NCI-H524 treated with DMSO at 0.1 percent for 48 hours (cell line): ENCODE results near the gene FATE1.
"Not testable (repeated sequence)": the region's sequence is repeated elsewhere in the genome, so short reads cannot be mapped to it uniquely, and the experiment has no call there.

Experiments used
- DNase-seq: peaks from one replicate; lab custom pipeline; 2025; lab: John Stamatoyannopoulos, UW

FATE1 gene, protein sequence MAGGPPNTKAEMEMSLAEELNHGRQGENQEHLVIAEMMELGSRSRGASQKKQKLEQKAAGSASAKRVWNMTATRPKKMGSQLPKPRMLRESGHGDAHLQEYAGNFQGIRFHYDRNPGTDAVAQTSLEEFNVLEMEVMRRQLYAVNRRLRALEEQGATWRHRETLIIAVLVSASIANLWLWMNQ

DNA sequence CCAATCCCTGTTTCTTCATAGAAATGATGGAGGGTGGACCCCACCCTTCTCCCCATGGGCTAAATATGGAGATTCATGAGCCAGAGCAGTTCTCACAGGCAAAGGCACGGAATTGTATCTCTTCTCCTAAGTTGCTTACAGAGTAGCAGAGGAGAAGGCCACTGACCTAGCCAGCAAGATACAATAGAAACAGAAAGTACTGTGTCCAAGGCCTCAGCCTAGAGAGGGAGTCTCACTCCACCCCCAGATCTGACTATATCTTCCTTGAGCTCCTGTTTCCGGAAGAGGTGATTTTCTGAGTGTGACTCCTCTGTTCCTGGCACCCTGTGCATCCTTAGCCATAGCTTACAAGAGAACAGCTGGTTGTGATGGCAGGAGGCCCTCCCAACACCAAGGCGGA is at the start of gene FATE1:
FATE1 (plus strand) TSS at position 284 of the 400 bp plus-strand sequence; CDS start at position 369, 85 bp downstream.
- no peak for DNase-seq

DNA sequence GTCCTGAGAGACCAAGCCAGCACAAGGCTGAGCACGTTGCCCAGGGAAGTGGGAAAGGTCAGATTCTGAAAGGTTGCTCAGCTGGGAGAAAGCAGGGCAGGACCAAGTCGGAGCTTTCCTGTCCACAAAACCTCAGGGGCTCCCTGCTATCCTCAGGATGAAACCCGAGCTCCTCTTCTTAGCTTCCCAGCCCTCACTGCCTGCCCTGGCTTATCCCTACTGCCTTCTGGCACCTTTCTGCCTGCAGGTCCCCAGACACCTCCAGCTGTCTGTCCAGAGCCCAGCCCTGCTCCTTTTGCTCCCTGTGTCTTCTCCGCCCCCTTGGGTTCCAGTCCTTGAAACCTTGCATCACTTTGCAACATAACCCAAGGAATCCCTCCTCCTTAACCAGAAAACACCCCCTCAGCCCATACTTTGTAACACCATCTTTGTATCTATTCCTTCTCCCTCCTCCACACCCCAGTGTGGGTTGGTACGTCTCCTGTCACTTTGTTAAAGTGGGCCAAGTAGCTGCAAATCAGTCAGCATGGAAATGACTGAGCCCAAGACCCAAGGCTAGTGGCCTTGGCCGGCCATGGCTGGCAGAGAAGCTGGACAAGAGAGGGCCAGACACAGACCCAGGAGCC is 40.6 kb upstream of the FATE1 start:
- DNase-seq: no peak

DNA sequence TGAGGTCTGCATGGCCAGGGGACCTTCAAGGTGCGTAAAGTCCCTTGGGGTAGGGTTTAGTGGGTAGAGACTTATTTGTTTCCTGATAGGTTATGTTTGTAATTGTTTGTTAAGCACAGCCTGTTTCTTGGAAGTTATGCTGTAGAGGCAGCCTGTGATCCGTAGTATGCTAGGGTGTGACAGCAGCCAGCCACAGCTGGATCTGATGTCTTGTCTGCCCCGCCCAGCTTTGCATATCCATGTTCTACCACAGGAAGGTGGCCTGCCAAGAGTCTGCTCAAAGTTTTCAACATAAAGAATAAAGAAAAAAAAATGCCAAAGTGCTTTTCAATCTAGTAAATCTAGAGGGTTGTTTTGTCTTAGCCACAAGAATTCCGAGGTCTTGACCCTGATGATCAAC is 39.6 kb upstream of the FATE1 start:
- DNase-seq: no peak

DNA sequence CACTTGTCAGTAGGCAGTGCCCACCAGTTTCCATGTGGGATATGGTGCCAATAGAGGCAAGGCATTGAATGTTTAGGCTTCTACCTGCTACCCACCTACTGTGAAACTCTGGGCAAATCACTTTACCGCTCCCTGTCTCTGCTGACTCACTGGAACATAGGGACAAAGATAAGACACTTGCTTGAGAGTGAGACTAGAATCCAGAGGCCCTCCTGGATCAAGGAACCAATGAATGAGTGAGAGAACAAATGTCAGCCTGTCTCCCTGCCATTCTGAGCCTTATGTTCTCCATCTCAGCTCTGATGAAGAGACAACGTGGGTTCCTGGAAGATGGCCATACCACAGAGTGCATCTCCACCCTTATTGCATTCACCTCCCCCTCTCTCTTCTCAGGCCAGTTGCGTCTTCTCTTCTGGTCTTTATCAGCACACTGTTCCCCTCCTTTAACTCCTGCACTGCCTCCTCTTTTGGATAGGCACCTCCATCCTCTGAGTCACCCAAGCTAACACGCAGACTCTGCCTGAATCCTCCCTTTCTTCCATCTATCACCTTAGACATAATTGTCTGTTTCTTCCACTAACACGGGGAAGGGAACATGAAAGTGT is 35.9 kb upstream of the FATE1 start:
- no peak for DNase-seq

DNA sequence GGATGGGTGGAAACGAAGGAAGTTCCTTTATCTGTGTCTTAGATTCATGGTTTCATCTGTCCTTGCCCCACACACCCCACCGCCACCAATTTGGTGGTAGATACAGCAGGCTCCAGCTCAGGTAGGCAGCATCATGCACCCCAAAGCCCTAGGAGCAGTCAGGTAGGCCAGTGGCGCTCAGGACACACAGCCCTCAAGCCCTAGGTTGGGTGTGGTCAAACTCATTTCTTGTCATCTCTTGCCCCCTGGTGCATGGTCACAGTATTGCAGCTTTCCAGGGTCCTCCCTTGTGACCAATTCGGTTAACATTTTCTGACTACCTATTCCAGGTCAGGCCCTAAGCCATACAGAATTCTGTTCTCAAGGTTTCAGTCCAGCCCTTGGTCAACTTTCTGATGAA is 35.0 kb upstream of the FATE1 start:
- DNase-seq: no peak

DNA sequence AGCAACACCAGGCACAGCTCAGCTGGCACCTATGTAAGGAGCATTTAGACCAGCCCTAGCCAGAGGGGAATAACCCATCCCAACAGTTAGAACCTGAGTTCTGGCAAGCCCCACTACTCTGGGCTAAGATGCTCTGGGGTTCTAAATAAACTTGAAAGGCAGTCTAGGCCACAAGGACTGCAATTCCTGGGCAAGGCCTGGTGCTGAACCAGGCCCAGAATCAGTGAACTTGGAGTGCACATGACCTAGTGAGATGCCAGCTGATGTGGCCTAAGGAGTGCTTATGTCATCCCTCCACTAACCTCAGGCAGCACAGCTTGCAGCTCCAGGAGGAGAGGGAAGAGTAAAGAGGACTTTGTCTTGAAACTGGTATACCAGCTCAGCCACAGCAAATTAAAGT is 28.2 kb upstream of the FATE1 start:
- no peak for DNase-seq

DNA sequence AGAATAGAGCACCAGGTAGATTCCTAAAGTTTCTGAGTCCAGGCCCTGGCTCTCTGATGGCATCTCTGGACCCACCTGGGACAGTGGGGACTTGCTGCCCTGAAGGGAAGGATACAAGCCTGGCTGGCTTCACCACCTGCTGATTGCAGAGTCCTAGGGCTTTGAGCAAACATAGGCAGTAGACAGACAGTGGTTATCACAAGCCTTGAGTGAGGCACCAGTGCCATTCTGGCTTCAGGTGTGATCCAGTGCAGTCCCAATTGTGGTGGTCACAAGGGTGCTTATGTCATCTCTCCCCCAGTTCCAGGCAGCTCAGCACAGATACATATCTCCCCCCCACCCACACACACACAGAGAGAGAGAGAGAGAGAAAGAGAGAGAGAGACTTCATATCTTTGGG is 27.1 kb upstream of the FATE1 start:
- no peak for DNase-seq

DNA sequence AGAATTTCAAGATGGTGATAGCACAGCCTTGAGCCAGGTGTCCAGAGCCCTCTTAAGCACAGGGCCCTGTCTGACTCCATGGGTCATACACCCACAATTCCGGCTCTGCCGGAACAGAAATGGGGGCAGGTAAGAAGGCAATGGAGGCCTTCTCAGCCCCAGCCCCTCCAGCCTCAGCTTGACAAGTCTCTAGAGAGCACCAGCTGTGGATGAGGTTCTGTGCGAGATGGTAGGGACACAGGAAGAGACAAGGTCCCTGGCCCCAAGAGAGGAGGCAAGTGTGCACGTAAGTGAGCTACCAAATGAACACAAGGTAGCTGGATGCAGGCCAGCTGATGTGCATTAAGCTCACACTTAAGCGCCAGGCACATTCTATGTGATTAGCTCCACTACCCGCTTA is 23.0 kb upstream of the FATE1 start:
- DNase-seq: no peak

DNA sequence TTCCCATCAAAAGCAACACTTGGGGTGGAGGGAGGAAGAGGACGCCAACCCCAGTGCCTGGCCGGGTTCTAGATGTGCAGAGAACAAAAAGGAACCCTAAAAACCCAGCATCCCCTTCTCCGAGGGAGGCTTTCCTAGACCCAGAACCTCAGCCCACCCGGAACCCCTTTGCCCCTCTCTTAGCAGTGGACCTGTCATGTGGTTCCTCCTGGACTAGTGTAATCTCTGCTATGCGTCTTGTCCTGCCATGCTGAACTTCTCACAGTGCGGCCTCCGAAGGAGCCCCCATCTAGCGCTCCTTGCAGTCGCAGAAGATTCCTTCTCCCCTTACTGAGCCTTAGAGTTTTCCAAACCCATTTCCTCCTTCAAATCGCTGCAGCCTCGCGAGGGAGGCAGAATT is 21.7 kb upstream of the FATE1 start:
- no peak for DNase-seq

DNA sequence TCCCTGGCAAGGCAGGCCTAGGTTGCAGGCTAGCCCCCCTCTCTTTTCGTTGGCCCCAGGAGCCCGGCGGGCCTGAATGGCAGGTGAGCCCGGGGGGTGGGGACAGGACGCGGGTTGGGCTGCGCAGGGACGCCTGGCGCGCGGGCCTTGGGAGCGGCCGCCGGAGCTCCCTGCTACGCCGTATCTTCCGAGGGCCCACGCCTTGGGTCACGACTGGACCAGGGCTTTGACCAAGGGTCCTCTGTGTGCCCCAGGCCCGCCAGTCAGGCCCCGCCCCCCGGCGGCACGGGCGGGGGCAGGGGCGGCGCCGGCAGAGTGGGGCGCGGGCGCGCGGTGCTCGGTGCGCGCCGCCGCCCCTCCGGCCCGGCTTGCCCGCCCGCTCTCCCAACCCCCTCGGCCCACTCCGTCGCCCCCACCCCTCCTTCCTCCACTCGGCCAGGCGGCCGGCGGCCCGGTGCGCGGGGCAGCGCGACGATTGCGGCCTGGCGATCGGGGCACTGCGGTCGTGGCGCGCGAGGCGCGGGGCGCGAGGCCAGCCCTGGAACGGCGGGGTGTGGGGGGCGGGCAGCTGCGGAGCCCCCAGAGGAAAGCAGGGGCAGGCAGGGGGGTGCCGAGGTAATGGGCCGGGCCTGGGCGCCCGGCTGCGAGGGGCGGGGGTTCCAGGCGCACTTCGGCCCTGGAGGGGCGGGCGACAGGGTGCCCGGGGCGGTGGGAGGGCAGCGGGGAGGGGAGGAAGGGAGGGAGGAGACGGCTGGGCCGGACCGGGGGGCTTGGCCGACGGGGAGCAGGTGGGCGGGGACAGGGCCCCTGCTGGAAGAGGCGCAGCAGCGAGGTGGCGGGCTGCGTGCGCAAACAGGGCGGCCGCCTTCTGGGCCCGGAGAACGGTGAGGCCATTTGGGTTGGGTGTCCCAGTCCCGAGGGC is 20.9 kb upstream of the FATE1 start, which contains the start of gene PRRG3:
PRRG3 (plus strand) TSS at position 798 of the 922 bp plus-strand sequence. CDS start 3,357 bp downstream, outside the sequence.
- DNase-seq: no peak

DNA sequence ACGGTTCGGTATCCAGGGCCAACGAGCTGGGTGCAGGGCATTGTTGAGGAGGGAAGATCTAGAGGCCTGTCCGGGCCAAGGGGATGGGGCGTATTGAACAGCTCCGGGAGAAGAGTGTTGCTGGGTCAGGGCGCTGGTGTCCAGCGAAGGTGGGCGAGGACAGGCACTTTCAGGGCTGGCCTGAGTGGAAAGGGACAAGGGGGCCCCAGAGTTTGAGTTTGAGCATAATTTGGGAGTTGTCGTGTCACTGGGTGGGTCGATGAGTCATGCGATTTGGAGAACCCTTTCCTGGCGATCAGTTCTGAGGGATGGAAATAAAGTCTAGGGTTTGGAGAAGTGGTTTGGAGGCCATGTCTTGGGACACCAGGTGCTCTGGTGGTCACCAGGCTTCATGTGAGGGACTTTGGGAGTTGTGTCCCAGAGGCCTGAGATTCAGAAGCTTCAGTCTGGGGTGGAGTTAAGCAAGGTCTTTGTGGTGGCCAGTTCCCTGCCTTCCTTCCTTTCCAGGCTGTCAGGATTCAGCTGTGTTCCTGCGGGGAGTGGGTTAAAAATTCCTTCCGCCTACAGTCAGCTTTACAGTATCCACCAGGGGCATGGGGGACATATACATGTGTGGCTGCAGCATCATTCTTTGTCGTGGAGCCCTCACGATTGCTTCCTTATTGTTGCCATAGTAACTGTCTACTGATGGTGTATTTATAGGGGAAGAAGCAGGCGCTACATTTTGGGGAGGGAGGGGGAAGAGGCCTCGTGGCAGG is 20.1 kb upstream of the FATE1 start:
- DNase-seq: no peak

DNA sequence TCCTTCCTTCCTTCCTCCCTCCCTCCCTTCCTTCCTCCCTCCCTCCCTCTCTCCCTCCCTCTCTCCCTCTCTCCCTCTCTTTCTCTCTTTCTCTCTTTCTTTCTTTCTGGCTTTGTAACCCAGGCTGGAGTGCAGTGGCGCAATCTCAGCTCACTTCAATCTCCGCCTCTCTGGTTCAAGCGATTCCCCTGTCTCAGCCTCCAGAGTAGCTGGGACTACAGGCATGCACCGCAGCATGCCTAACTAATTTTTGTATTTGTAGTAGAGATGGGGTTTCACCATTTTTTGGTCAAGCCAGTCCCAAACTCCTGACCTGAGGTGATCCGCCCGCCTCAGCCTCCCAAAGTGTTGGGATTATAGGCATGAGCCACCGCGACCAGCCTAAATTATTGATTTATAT is 18.8 kb upstream of the FATE1 start:
- not testable (repeated sequence) for DNase-seq

DNA sequence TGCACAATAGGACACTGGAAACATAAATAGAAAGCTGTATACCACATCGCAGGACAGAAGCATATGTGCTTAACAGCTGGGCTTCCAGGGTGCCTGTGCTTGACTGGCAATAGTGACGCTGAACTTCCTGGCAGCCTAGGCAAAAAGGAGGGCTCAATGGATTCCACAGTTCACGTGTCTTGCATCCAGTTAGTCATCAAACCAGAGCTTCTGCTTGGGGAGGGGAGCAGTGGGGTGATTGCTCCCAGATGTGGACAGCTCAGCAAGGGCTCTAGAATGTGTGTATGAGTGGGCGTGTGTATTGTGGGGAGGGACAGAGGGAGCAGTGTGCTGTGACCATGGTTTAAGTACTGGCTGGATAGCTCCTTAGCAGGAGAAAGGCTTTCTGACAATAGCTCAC is 18.3 kb upstream of the FATE1 start:
- DNase-seq: peak; percentile 54

DNA sequence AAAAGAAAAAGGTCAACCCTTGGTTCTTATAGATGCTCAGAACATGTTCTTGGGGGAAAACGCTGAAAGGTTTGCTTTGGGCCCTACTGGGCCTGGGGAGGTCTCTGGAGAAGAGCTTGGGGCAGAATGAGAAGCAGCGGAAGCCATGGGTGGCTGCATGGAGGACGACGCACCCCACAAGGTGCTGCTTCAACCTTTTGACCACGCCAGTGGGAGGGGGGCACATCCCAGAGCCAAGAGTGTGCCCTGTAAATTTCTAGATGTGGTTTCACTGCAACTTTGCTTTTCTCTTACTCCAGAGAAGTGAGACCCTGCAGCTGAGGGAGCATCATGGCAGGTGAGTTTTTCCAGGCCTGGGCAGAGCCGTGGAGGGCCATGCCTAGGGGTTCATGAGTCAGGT is 17.4 kb upstream of the FATE1 start:
- DNase-seq: no peak

DNA sequence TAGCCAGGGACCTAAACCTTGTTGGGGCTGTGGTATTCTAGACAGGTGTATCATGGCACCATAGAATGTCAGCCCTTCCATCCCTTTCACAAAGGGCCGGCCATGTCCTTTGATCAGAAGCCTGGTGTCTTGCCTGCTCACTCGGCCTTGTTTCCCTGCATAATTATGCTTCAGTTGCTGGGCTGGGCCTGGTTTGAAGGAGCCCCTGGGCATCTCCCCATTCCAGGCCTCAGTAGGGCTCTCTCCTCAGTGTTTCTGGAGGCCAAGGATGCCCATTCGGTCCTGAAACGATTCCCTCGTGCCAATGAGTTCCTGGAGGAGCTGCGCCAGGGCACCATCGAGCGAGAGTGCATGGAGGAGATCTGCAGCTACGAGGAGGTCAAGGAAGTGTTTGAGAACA is 16.1 kb upstream of the FATE1 start:
- DNase-seq: no peak

DNA sequence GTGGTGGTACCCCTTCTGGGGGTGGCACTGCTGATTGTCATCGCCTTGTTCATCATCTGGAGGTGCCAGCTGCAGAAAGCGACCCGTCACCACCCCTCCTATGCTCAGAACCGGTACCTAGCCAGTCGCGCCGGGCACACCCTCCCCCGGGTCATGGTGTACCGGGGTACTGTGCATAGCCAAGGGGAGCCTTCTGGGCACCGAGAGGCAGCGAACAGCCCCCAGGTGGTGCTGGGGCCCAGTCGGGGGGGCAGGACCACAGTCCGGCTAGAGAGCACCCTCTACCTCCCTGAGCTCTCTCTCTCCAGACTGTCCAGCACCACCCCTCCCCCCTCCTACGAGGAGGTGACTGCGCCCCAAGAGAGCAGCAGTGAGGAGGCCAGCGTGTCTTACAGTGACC is 15.3 kb upstream of the FATE1 start:
- DNase-seq: no peak

DNA sequence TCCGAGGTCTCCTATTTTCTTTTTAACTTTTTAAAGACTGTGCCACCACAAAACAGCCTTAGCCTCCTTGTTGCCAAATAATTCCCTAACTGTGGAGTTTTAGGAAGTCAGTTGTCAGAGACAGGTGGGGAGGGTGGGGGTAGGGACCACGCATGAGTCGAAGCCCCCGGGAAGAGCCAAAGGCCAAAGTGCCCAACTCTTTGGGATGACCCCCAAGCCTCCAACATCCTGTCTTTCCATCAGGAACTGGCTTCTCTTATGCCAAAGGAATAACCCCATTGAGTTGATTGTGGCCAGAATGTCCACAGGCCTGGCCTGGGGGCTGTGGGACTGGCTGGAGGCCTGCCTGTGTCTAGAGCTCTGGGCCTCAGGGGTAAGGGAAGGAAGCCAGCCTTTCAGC is 14.8 kb upstream of the FATE1 start:
- DNase-seq: no peak

DNA sequence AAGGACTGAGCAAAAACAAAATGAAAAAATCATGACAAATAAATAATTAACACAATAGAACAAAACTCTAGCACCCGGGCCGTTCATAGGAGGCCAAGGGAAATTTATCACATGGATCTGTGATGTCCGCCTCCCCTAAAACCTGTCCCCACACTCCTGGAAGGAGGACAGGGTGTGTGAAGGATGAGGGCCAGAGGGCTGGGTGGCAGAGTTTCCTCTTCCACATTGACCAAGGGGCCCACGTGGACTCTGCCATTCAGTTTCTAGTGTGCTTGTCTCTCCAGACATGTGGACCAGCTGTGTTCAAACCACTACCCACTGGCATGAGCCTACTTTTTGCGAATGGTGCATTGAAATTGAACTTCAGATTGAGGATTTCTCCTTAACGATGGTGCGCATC is 14.3 kb upstream of the FATE1 start:
- DNase-seq: no peak

DNA sequence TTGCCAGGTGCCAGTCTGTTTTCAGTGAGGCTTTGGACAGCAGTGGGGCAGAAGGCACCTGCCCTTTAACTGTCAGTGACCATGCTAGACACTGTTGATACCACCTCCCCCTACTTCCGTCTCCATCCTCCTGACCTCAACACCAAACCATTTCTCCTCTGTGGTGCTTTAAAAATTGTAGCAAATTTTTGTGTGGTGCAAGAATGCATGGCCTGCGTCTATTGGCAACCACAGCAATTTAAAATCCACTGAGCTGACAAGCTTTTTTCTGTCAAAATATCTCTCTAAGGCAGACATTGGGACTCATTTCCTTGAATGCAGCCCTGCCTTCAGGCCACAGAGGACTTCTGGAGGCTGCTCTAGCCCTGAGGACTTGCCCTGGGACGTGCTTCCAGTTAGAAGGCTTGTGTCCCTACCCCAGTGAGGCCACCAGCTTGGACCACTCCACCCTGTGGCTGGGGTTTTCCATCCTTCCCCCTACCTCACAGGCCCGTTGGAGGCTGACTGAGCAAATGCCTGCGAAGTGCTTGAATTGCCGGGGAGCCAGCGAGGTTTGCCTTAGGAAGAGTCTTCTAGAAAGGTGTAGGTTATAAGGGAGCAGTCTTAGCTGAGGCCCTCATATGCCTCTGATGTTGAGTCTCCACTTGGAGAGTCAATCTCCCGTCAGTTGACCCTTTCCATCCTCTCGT is 13.7 kb upstream of the FATE1 start:
- DNase-seq: no peak

DNA sequence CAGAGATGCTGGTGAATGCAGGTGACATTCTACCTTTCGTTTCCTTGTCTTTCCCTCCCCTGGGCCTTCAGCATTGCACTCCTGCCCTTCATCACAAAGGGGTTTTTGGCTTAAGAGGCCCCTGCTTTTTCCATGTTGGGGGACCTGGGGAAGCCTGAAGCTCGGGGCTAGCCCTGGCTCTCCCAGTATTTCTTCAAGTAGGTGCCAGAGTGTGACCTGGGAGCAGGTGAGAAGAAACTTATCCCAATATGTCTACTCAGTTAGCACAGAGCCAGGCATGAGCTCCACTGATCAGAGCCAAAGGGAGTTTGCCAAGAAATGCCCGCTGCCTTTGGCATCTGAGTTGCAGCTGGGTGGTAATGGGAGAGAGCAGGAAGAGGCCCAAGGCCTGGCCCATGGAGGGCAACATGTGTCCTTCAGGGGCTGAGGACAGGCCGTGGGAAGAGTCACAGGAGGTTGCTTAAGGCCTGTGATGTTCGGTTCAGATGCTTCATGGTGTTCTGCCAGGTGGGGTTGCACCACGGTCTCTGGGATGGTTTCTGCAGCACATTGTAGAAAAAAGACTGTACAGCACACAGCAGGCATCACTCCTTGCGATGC is 13.0 kb upstream of the FATE1 start:
- no peak for DNase-seq

DNA sequence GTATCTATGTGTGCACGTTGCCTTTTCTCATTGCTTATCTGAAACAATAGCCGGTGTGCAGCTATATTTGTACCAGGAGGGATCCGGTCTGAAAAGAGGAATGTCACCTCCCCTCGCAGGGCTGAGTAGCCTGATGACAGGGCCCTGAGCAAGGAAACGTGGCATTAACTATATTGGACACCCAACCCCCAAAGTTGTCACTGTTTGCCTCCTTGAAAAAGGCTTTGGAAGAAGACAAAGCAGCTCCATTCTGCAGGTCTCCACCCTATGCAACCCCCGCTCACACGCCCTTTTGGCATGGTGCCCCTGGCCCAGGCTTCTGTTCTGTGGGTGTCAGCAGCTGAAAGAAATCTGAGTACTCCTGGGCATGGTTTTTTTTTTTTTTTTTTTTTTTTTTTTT is 12.3 kb upstream of the FATE1 start:
- no peak for DNase-seq
